Lower lobe of right lung (tissue), 2 donors: ENCODE measurements around the gene CORIN. TPM values are rescaled to one million over a fixed set of nuclear protein-coding genes. Genes with fewer than 3 reads are reported as not detected.

Experiments
- ATAC-seq, 2 donors: fragments of 200-7000 bp; cut with Tn5 transposase; one replicate each; pipeline ENCODE4 v1.9.1; 2020 to 2022; ENCODE audit warnings: mild to moderate bottlenecking in 2 of 2, moderate library complexity in 2 of 2
- DNase-seq: peaks from one replicate; pipeline ENCODE4 v3.0.0-alpha.2; 2020
- H3K27ac ChIP-seq: fragments of 200-600 bp; one replicate; pipeline ENCODE4 v1.8.0; 2022
- H3K27me3 ChIP-seq: fragments of 200-600 bp; one replicate; pipeline ENCODE4 v1.8.0; 2022; ENCODE audit warnings: low read depth
- H3K36me3 ChIP-seq: fragments of 200-600 bp; one replicate; pipeline ENCODE4 v1.8.0; 2022; ENCODE audit warnings: mild to moderate bottlenecking
- H3K4me1 ChIP-seq: fragments of 200-600 bp; one replicate; pipeline ENCODE4 v1.8.0; 2022
- H3K4me3 ChIP-seq: fragments of 200-600 bp; one replicate; pipeline ENCODE4 v1.8.0; 2022; ENCODE audit warnings: mild to moderate bottlenecking
- H3K9me3 ChIP-seq: fragments of 200-600 bp; one replicate; pipeline ENCODE4 v1.8.0; 2022
- intact Hi-C: fragments of 100-400 bp; cut with DNase I; formaldehyde crosslinking; loops from one replicate; pipeline ENCODE4 v1.11.0; 2022
- total RNA-seq: library from RNA; stranded (reverse); fragmentation: NEBNext Ultra II Directional; extraction: Animal tissue kit (Norgen Biotek cat#: 25700); gene quantifications from one replicate; pipeline ENCODE4 v1.2.1, GENCODE V29; 2021
- TF ChIP-seq, protein P1 (sequence below): fragments of 200-600 bp; IDR thresholded peaks from one replicate; pipeline ENCODE4 v1.8.0; 2022; ENCODE audit warnings: antibody characterized with exemption, mild to moderate bottlenecking
- donor health status: DM: no; HTN: yes; CAD: no; lungs with severe emphysema.

Gene CORIN
- total RNA-seq, 1 donor from 2014 or later: 3.9 TPM

DNA sequence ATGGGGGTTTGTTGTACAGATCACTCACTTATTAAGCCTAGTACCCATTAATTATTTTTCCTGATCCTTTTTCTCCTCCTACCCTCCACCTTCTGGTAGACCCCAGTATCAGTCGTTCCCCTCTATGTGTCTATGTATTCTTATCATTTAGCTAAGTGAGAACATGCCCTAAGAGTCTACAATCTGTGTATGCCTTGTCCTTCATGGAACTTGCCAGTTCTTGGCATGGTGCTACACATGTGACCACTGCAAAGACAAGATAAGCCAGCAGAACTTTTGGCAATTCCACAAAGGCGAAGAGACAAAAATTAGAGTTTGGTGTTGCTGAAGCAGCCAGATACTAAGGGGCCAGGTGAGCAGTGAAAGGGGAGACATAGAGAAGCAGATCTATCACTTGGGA is 101.3 kb downstream of the CORIN start:
- H3K36me3 ChIP-seq: no peaks in the 10 kb centered on the region
- TF ChIP-seq, protein P1, sequence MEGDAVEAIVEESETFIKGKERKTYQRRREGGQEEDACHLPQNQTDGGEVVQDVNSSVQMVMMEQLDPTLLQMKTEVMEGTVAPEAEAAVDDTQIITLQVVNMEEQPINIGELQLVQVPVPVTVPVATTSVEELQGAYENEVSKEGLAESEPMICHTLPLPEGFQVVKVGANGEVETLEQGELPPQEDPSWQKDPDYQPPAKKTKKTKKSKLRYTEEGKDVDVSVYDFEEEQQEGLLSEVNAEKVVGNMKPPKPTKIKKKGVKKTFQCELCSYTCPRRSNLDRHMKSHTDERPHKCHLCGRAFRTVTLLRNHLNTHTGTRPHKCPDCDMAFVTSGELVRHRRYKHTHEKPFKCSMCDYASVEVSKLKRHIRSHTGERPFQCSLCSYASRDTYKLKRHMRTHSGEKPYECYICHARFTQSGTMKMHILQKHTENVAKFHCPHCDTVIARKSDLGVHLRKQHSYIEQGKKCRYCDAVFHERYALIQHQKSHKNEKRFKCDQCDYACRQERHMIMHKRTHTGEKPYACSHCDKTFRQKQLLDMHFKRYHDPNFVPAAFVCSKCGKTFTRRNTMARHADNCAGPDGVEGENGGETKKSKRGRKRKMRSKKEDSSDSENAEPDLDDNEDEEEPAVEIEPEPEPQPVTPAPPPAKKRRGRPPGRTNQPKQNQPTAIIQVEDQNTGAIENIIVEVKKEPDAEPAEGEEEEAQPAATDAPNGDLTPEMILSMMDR: no peak
- no peaks in the 10 kb centered on the region for H3K27me3 ChIP-seq
- intact Hi-C loops: no loop called here
- DNase-seq: no peak
- no peaks in the 10 kb centered on the region for H3K9me3 ChIP-seq
- no peak for ATAC-seq
- no peak overlapping the region for H3K27ac ChIP-seq
- no peak overlapping the region for H3K4me3 ChIP-seq
- no peaks in the 10 kb centered on the region for H3K4me1 ChIP-seq

DNA sequence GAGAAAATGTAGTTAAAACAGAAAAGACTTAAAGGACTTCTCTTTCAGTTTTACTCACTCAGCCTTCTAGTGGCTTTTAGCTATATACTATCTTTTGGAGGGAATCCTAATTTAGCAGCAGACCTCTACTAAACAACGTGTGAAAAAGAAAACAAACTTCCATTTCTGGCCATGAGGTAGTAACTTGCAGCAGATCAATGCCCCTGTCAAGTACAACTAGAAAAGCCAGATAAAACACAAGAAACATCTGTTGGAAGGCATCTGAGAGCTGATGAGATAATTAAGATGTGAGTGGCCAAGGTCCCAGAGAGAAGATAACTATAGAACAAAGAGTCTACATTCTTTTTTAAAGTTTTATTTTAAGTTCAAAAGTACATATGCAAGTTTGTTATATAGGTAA is 101.7 kb downstream of the CORIN start:
- ATAC-seq: no peak
- no peaks in the 10 kb centered on the region for H3K9me3 ChIP-seq
- no peaks in the 10 kb centered on the region for H3K27me3 ChIP-seq
- TF ChIP-seq, protein P1: no peak
- no peak overlapping the region for H3K4me3 ChIP-seq
- no peak for DNase-seq
- H3K27ac ChIP-seq: no peak overlapping the region
- intact Hi-C loops: no loop called here
- H3K36me3 ChIP-seq: no peaks in the 10 kb centered on the region
- H3K4me1 ChIP-seq: no peaks in the 10 kb centered on the region

DNA sequence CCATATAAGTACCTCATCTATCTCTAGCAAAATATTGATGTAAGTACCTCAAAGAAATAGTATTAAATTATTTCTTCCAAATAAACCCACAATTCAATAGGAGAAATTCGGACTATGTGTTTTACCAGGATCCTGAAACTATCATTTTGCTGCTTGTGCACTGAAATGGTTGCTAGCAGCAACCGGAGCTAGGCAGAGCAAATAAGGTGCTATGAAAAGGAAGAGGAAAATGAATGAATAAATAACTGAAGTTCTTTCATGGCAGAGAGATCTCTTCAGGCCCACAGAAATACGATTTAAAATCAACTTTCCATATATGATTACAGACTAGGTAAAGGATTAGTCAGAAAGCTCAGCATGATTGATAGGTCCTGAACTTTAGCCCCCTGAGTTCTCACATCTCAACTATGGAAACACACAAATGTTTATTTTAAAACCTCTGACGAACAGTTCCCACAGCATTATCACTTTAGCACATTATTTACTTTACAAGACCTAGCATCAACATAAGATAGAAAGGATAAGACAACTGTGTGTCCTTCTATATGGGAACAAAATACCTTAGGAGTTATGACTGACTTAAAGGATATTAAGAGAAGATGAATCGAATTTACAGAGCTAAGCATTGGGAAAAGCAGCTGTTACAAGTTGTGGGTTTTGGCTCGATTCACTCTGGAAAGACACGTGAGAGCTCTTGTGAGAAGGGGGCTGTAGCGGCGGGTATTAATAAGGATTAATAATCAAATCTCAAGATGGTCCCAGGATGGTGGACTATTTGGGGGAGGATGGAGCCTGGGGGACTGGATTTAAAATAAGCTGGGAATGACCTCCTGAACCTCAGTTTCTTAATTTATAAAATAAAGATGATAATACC is 104.3 kb downstream of the CORIN start:
- Histone ChIP-seq H3K4me3 (no peak overlapping the region), H3K27me3 (no peaks in the 10 kb centered on the region), H3K4me1 (no peaks in the 10 kb centered on the region), H3K27ac (no peak overlapping the region), H3K36me3 (no peaks in the 10 kb centered on the region), H3K9me3 (no peaks in the 10 kb centered on the region)
- TF ChIP-seq, protein P1: no peak
- no peak for DNase-seq
- ATAC-seq: no peak
- intact Hi-C loops: no loop called here

DNA sequence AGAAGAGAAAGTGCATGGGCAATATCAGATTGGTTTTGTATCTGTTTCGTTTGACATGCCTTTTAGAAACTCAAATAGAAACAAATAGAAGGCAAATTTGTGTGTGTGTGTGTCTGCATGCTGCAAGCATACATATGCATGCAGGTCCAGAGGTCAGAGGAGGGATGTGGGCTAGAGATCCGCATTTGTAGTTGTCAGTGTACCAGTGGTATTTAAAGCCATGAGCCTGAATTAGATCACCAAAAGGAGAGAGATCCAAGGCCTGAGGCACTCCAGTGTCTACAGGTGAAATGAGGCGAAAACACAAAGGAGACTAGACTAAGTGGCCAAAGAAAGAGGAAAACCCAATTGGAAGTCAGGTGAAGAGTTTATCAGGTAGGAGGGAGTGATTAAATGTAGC is 106.7 kb downstream of the CORIN start:
- H3K4me1 ChIP-seq: no peaks in the 10 kb centered on the region
- no peaks in the 10 kb centered on the region for H3K9me3 ChIP-seq
- no peak overlapping the region for H3K27ac ChIP-seq
- no peaks in the 10 kb centered on the region for H3K27me3 ChIP-seq
- TF ChIP-seq, protein P1: no peak
- intact Hi-C loops: no loop called here
- H3K36me3 ChIP-seq: no peaks in the 10 kb centered on the region
- H3K4me3 ChIP-seq: no peak overlapping the region
- no peak for ATAC-seq
- DNase-seq: no peak

DNA sequence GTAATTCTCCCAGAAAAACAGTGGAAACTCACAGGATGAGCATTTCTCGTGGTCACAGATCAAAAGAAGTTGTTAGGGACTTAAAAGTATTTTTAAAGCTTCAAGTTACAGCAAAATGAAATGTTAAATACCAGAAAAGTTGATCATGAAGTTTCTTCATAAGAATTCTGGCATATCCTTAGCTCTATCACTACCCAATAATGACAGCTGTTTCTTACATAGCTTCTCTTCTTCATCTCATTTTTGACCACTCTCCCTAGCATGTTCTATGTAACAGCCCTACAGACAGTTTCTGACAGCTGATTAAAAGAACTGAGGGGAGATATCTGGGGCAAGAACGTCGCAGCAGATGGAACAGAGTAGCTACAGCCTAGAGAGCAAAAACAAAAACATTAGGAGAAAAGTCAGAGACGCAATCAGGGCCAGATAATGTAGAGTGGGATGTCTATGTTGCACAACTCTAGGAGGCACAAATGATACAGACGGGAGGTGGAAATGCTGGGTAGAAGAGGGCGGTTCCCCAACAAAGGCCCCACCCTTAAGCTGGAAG is 108.7 kb downstream of the CORIN start:
- DNase-seq (no peak), ATAC-seq (peak; percentile 28 to 75)
- no peaks in the 10 kb centered on the region for H3K4me1 ChIP-seq
- H3K27me3 ChIP-seq: no peaks in the 10 kb centered on the region
- H3K4me3 ChIP-seq: no peak overlapping the region
- H3K36me3 ChIP-seq: no peaks in the 10 kb centered on the region
- H3K27ac ChIP-seq: no peak overlapping the region
- intact Hi-C loops: no loop called here
- no peaks in the 10 kb centered on the region for H3K9me3 ChIP-seq
- TF ChIP-seq, protein P1: no peak
